ENCODE results near the gene VPS33B. TPM values are rescaled to one million over a fixed set of nuclear protein-coding genes. Genes with fewer than 3 reads are reported as not detected.

VPS33B gene
- total and polyA plus RNA-seq, 2 experiments from 2014 or later, result 5.2 to 17.2 TPM

- TF ChIP-seq CTCF (IDR thresholded peaks at IDR 0.05; ENCODE audit: low read depth, low read length), result no peak
- peaks cover 9% of the 10 kb centered on the region for H3K4me1 ChIP-seq (ENCODE audit: low read depth)
- DNase-seq (ENCODE audit: low read depth in 1 of 2, low spot score in 1 of 2), result peak; percentile 43 to 54
- H3K27me3 ChIP-seq, result no peaks in the 10 kb centered on the region
- H3K4me3 ChIP-seq, result peak overlapping the region; percentile 41
- no peak overlapping the region for H3K27ac ChIP-seq
- H3K9me3 ChIP-seq (ENCODE audit: low read depth), result no peaks in the 10 kb centered on the region
- H3K36me3 ChIP-seq, result peaks cover 9% of the 10 kb centered on the region
Measured at GRCh38 chr15:90957031-90957790, 65.2 kb downstream of the VPS33B start.

GRCh38 chr15:90956274-90957030, 65.9 kb downstream of the VPS33B start:
- Histone ChIP-seq H3K27me3 (no peaks in the 10 kb centered on the region), H3K4me1 (ENCODE audit: low read depth) (peaks cover 9% of the 10 kb centered on the region), H3K36me3 (peaks cover 9% of the 10 kb centered on the region), H3K4me3 (peak overlapping the region; percentile 41), H3K9me3 (ENCODE audit: low read depth) (no peaks in the 10 kb centered on the region), H3K27ac (no peak overlapping the region)
- DNase-seq (ENCODE audit: low read depth in 1 of 2, low spot score in 1 of 2), result peak; percentile 84 to 85
- TF ChIP-seq CTCF (IDR thresholded peaks at IDR 0.05; ENCODE audit: low read depth, low read length), result peak; percentile 98

- no peaks in the 10 kb centered on the region for H3K9me3 ChIP-seq (ENCODE audit: low read depth)
- H3K36me3 ChIP-seq, result peaks cover 15% of the 10 kb centered on the region
- DNase-seq (ENCODE audit: low read depth in 1 of 2, low spot score in 1 of 2), result no peak
- H3K27me3 ChIP-seq, result no peaks in the 10 kb centered on the region
- no peak overlapping the region for H3K27ac ChIP-seq
- H3K4me3 ChIP-seq, result peak overlapping the region; percentile 60
- TF ChIP-seq CTCF (IDR thresholded peaks at IDR 0.05; ENCODE audit: low read depth, low read length), result no peak
- H3K4me1 ChIP-seq (ENCODE audit: low read depth), result peaks cover 9% of the 10 kb centered on the region
Measured at GRCh38 chr15:90955624-90956273, 66.6 kb downstream of the VPS33B start.

- no peak for TF ChIP-seq CTCF (IDR thresholded peaks at IDR 0.05; ENCODE audit: low read depth, low read length)
Measured at GRCh38 chr15:90954712-90955623, 67.4 kb downstream of the VPS33B start, which contains the start of gene RCCD1. RCCD1 (plus strand) TSS chr15:90954884; CDS start chr15:90956735, 1,851 bp downstream.

More at GRCh38 chr15:90954712-90955623, 67.4 kb downstream of the VPS33B start, which contains the start of gene RCCD1:
- peaks cover 23% of the 10 kb centered on the region for H3K36me3 ChIP-seq
- peak within 1 kb of the TSS; percentile 42 for H3K27ac ChIP-seq
- no peaks in the 10 kb centered on the region for H3K27me3 ChIP-seq
- H3K4me3 ChIP-seq, result peak within 1 kb of the TSS; percentile 60
- H3K9me3 ChIP-seq (ENCODE audit: low read depth), result no peaks in the 10 kb centered on the region
- peaks cover 9% of the 10 kb centered on the region for H3K4me1 ChIP-seq (ENCODE audit: low read depth)
- DNase-seq (ENCODE audit: low read depth in 1 of 2, low spot score in 1 of 2), result peak; percentile 95 to 97
